Astrocyte (in vitro differentiated cells and primary cell): Measurements from ENCODE around the gene SLC22A4. TPM values are rescaled to one million over a fixed set of nuclear protein-coding genes. Genes with fewer than 3 reads are reported as not detected.

Experiments used
- DNase-seq: peaks from one replicate; pipeline ENCODE4 v3.0.0-alpha.2; 2010; ENCODE audit warnings: low read depth
- FAIRE-seq: peaks from 2 replicates; lab custom pipeline; 2011; peaks lifted over from hg19 to GRCh38; lab: Jason Lieb, UNC
- H2AFZ ChIP-seq: 2 replicates; pipeline ENCODE4 v1.6.0; 2012; ENCODE audit warnings: low read depth, low read length, inconsistent platforms
- H3K27ac ChIP-seq: 2 replicates; pipeline ENCODE4 v1.5.1; 2011; ENCODE audit warnings: low read depth, low read length, inconsistent platforms
- H3K27me3 ChIP-seq: 2 replicates; pipeline ENCODE4 v1.6.0; 2011; ENCODE audit warnings: low read length, inconsistent platforms; ENCODE audit not compliant: insufficient read depth
- H3K36me3 ChIP-seq: 2 replicates; pipeline ENCODE4 v1.5.1; 2011; ENCODE audit warnings: low read length, inconsistent platforms; ENCODE audit not compliant: insufficient read depth
- H3K4me1 ChIP-seq: 2 replicates; pipeline ENCODE4 v1.5.1; 2011; ENCODE audit warnings: low read length, inconsistent platforms; ENCODE audit not compliant: insufficient read depth
- H3K4me2 ChIP-seq: 2 replicates; pipeline ENCODE4 v1.6.0; 2012; ENCODE audit warnings: low read length, inconsistent platforms
- H3K4me3 ChIP-seq: 2 replicates; pipeline ENCODE4 v1.5.1; 2011; ENCODE audit warnings: low read depth, mild to moderate bottlenecking, low read length, inconsistent platforms; ENCODE audit not compliant: insufficient read depth
- H3K79me2 ChIP-seq: 2 replicates; pipeline ENCODE4 v1.6.0; 2012; ENCODE audit warnings: mild to moderate bottlenecking, low read length, inconsistent platforms; ENCODE audit not compliant: insufficient read depth
- H3K9ac ChIP-seq: 2 replicates; pipeline ENCODE4 v1.6.0; 2012; ENCODE audit warnings: mild to moderate bottlenecking, low read length, inconsistent platforms
- H3K9me3 ChIP-seq: 2 replicates; pipeline ENCODE4 v1.5.1; 2012; ENCODE audit warnings: low read depth, mild to moderate bottlenecking, low read length, inconsistent platforms; ENCODE audit not compliant: insufficient read depth
- H4K20me1 ChIP-seq: 2 replicates; pipeline ENCODE4 v1.6.0; 2012; ENCODE audit warnings: low read length, inconsistent platforms; ENCODE audit not compliant: insufficient read depth
- H3K27ac Mint-ChIP-seq: one replicate; pipeline ENCODE4 v1.8.0; 2021; ENCODE audit warnings: mild to moderate bottlenecking, mixed read lengths; ENCODE audit not compliant: unreplicated experiment
- H3K27me3 Mint-ChIP-seq: one replicate; pipeline ENCODE4 v1.8.0; 2021; ENCODE audit warnings: low read depth, mixed read lengths; ENCODE audit not compliant: unreplicated experiment
- H3K36me3 Mint-ChIP-seq: one replicate; pipeline ENCODE4 v1.8.0; 2021; ENCODE audit warnings: low read depth, mixed read lengths; ENCODE audit not compliant: unreplicated experiment
- H3K4me1 Mint-ChIP-seq: one replicate; pipeline ENCODE4 v1.8.0; 2021; ENCODE audit warnings: low read depth, mixed read lengths; ENCODE audit not compliant: unreplicated experiment
- H3K4me3 Mint-ChIP-seq: one replicate; pipeline ENCODE4 v1.8.0; 2021; ENCODE audit warnings: mild to moderate bottlenecking, moderate library complexity, mixed read lengths; ENCODE audit not compliant: unreplicated experiment
- H3K9me3 Mint-ChIP-seq: one replicate; pipeline ENCODE4 v1.8.0; 2021; ENCODE audit warnings: mild to moderate bottlenecking, mixed read lengths; ENCODE audit not compliant: unreplicated experiment
- CTCF ChIP-seq: IDR thresholded peaks from 2 replicates; pipeline ENCODE4 v1.5.1; 2011; ENCODE audit warnings: low read depth, mild to moderate bottlenecking, inconsistent platforms, low read length, moderate library complexity; ENCODE audit not compliant: insufficient read depth
- EZH2 ChIP-seq: IDR thresholded peaks from 2 replicates; pipeline ENCODE4 v1.6.1; 2012; ENCODE audit warnings: mild to moderate bottlenecking, low read length, inconsistent platforms; ENCODE audit not compliant: insufficient read depth
- total RNA-seq: library from RNA; stranded (reverse); gene quantifications from 2 replicates; pipeline ENCODE4 v1.2.1, GENCODE V29; 2021

Gene SLC22A4
- total RNA-seq, 1 donor from 2014 or later = 4.5 TPM

DNA sequence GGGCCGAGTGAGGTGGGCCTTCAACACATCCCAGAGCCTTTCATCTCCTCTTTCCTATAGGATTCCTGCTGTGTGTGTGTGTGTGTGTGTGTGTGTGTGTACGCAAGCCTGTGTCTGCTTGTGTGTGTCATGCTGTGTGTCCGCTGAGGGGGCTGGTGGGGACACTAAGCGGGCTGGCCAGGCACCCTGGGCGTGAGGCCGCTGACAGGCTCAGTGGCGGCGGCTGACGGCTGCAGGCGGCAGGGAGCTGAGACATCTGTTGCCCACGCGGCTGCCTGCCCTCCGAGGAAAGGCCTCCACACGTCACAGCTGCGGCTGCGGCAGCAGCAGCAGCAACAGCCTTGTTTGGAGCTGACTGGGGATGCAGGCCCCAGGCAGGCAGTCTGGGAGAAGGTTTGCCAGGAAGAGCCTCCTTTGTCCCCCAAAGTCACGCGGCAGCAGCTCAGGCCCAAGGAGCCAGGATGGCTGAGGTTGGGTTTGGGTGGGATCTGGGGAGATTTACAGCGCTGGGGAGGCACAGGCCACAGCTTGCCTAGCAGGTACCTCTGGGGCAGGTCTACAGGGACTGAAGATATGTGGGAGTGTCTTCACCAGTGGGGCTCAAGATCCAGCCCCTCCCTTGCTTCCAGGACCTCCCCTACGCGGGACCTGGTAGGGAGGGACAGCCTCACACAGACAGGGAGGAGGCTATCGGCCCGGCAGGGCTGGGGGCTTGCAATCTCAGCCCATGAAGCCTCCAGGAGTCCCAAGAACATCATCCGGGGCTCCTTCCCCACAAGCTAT is 34.9 kb upstream of the SLC22A4 start:
- TF ChIP-seq EZH2 (no peak), CTCF (no peak)
- Mint-ChIP-seq H3K9me3 (peaks cover 3% of the 10 kb centered on the region), H3K36me3 (peaks cover 9% of the 10 kb centered on the region), H3K27me3 (peaks cover 4% of the 10 kb centered on the region), H3K4me3 (peak overlapping the region; percentile 87), H3K27ac (peak overlapping the region; percentile 72), H3K4me1 (peaks cover 38% of the 10 kb centered on the region)
- no peaks in the 10 kb centered on the region for H3K27me3 ChIP-seq
- peaks cover 18% of the 10 kb centered on the region for H3K36me3 ChIP-seq
- H3K4me2 ChIP-seq = peak overlapping the region; percentile 97
- peak overlapping the region; percentile 99 for H3K27ac ChIP-seq
- no peaks in the 10 kb centered on the region for H3K9me3 ChIP-seq
- H2AFZ ChIP-seq = no peak overlapping the region
- DNase-seq (peak; percentile 91), FAIRE-seq (no peak)
- peak overlapping the region; percentile 100 for H3K9ac ChIP-seq
- peaks cover 72% of the 10 kb centered on the region for H3K79me2 ChIP-seq
- peaks cover 45% of the 10 kb centered on the region for H4K20me1 ChIP-seq
- peak overlapping the region; percentile 89 for H3K4me3 ChIP-seq
- H3K4me1 ChIP-seq = peaks cover 64% of the 10 kb centered on the region

- no peaks in the 10 kb centered on the region for H3K9me3 Mint-ChIP-seq
- DNase-seq (peak; percentile 76), FAIRE-seq (no peak)
- H2AFZ ChIP-seq = no peak overlapping the region
- H3K27me3 ChIP-seq = no peaks in the 10 kb centered on the region
- peaks cover 72% of the 10 kb centered on the region for H3K4me1 ChIP-seq
- peak overlapping the region; percentile 85 for H3K27ac Mint-ChIP-seq
- TF ChIP-seq CTCF (no peak), EZH2 (no peak)
- peaks cover 80% of the 10 kb centered on the region for H3K79me2 ChIP-seq
- peaks cover 46% of the 10 kb centered on the region for H3K4me1 Mint-ChIP-seq
- peaks cover 10% of the 10 kb centered on the region for H3K36me3 Mint-ChIP-seq
- peak overlapping the region; percentile 99 for H3K27ac ChIP-seq
- peaks cover 4% of the 10 kb centered on the region for H3K27me3 Mint-ChIP-seq
- peak overlapping the region; percentile 89 for H3K4me3 ChIP-seq
- peak overlapping the region; percentile 97 for H3K4me2 ChIP-seq
- H3K9me3 ChIP-seq = no peaks in the 10 kb centered on the region
- peak overlapping the region; percentile 100 for H3K9ac ChIP-seq
- H4K20me1 ChIP-seq = peaks cover 52% of the 10 kb centered on the region
- H3K36me3 ChIP-seq = peaks cover 20% of the 10 kb centered on the region
- peak overlapping the region; percentile 87 for H3K4me3 Mint-ChIP-seq
Measured at GRCh38 chr5:132260051-132260450, 34.1 kb upstream of the SLC22A4 start.
